HG02623 (cell line): ENCODE results near the gene GUCA1A.
"Not testable (repeated sequence)": the region's sequence is repeated elsewhere in the genome, so short reads cannot be mapped to it uniquely, and the experiment has no call there.

ENCODE experiments used
- ATAC-seq: cut with Tn5 transposase; IDR thresholded peaks from one replicate; pipeline ENCODE4 v1.9.1; 2021; ENCODE audit warnings: moderate library complexity; ENCODE audit not compliant: unreplicated experiment

Gene GUCA1A

DNA sequence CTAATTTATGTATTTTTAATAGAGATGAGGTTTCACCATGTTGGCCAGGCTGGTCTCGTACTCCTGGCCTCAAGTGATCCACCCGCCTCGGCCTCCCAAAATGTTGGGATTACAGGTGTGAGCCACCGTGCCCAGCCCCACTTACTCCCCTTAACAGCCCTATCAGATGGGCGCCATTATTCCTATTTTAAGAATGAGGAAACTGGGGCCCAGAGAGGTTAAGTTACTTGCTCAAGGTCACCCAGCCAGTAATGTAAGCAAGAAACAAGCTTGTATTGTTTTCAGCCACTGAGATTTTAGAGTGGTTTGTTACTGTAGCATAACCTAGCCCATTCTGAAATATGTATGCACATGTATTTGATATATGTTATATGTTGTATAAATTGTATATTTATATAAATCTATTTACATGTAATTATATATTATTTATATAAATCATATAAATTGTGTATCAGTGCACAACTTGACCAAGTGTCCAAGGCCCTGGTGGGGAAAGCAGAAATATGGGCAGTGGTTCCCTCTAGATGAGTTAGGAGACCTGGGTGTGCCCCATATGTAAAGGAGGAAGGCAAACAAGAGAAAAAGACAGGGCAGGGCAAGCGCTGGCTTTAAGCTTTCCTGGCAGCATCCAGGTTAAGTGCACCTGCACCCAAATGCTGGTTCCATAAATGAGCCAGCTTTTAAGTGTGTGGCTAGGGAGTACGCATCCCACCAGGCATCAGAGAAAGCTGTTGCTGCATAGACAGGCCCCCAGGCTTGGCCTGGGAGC, 1.2 kb upstream of the GUCA1A start:
- no peak for ATAC-seq

DNA sequence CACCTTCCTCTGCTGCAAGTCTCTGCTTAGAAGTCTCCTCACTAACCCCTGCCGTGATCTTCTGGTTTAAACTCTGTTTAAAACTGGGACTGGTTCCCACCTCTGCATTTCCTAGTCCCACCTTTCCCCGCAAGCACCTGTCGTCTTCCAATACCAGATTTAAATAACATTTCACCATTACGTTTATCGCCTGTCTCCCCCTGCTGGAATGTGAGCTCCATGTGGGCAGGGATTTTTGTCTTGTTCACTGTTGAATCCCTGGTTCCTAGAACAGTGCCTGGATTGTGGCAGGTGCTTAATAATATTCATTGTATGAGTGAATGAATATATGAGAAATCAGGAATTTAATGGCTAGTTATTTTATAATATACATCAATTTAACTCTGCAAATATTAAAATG, 2.7 kb downstream of the GUCA1A start:
- ATAC-seq: no peak

DNA sequence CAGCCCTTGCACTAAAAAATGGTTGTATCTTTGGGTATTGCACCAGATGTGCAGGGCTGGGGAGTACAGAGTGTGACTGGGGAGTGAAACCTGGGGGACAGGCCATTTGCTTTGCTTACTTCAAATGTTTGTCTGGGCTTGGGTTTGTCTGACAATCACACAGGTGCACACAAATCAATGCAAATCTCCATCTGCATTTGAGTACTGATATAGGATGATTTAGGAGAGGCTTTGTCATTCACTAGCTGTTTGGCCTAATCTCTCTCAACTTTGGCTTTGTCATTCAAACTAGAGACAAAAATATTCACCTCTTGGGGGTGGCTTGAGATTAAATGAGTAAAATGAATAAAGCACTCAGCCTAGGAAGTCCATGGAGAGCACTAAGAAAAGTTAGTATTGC, 3.8 kb downstream of the GUCA1A start:
- ATAC-seq: no peak

GRCh38 chr6:42177514-42178364, 4.6 kb downstream of the GUCA1A start:
- no peak for ATAC-seq

GRCh38 chr6:42179261-42179944, 6.2 kb downstream of the GUCA1A start:
- ATAC-seq: no peak

- ATAC-seq: no peak
Measured at GRCh38 chr6:42179945-42180313, 6.8 kb downstream of the GUCA1A start.

DNA sequence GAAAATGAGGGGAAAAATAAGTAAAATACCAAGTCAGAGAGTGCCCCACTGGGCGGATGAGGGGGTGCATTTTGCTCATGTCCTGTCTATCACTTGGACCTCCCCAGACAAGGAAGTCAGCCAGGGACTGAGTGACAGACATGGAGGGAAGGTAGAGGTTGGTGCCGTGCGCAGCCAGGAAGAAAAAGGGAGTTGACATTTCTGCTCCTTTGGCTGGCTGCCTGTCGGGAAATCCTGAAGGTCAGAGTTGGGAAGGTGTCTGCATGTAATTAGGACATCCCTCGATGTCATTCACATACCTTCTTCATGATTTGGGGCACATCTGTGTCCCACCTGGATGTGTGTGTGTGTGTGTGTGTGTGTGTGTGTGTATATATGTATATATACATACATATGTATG, 8.9 kb downstream of the GUCA1A start:
- ATAC-seq: no peak

DNA sequence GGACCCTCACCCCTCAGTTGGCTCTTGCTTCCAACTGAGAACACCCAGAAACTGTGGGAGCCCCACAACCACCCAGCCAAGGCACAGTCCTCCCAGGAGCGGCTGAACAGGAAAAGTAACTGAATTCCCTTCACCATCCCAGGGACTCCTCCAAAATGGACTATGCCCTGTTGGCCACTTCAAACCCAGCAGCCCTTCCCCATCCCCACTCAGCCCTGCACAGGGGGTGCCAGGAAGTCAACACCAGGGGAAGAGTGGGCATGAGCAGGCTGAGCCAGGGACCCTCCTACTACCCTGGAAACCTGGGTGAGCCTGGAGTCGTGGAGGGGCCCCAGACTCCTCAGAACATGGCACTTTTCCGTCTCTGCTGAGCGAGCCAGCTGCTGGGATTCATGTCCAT, 11.3 kb downstream of the GUCA1A start:
- ATAC-seq: no peak

- ATAC-seq: no peak
Measured at GRCh38 chr6:42185597-42185996, 12.4 kb downstream of the GUCA1A start.

- no peak for ATAC-seq
Measured at GRCh38 chr6:42188406-42188805, 15.2 kb downstream of the GUCA1A start.

DNA sequence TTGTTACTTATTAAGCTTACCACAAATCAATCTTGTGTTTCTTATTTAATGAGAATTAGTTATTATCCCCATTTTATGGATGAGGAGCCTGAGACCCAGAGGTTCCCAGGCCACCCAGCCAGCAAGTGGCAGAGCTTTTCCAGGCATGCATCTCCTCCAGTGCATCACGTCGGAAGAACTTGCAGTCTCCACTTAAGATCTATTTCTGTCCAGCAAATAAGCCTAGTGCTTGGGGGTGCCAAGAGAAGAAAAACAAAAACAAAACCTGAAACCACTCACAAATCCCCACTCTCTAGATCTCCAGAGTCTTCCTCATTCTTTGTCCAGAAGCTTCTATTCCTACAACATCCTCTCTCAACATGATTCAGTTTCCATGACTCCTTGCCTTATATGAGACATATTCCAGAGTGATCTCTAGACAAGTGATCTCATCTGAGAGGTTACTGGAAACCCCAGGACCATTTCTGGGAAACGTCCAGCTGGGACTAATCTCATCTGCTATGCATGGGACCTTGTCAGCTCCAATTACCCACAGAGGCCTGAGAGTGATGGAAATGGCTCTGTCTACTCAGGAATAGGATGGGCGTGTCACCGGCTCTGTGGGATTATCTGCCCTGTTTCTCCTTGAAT, 17.5 kb downstream of the GUCA1A start:
- ATAC-seq: no peak

GRCh38 chr6:42192385-42192784, 19.2 kb downstream of the GUCA1A start:
- ATAC-seq: not testable (repeated sequence)

GRCh38 chr6:42193491-42193894, 20.3 kb downstream of the GUCA1A start:
- no peak for ATAC-seq

DNA sequence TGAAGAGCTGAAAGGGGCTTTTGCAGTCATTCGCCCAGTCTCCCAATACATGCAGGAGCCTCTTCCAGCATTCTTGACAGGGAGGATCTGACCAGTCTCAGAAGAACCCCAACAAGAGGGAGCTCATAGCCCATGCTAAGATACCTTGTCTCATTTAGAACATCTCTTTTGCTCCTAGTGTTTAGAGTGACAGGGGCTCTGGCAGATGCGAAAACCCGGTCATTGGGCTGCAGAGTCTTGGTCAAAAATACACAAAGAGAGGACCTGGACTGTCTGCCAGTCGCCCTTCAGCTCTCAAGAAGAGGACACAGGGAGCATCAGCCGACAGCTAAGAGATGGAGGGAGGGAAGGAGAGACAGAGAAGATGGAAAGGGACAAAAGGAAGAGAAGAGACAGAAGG, 20.9 kb downstream of the GUCA1A start:
- no peak for ATAC-seq

DNA sequence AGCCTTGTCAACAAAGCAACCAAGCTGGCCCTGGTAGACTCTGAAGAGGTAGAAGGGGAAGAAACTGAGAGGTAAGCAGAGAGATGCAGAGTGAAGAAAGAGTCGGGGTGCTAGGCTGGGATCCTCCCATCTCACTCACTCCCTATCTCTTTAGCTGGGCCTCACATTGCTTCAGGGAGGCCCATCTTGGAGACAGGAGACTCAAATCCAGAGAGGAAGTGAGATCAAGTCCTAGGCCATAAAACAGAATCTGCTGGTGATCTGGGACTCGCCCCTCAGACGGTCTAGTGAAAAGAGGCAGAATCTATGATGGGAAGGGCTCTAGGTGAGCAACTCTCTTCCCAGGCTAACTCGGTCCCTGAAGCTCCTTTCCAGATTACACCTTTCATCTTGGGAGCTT, 22.3 kb downstream of the GUCA1A start:
- ATAC-seq: no peak

DNA sequence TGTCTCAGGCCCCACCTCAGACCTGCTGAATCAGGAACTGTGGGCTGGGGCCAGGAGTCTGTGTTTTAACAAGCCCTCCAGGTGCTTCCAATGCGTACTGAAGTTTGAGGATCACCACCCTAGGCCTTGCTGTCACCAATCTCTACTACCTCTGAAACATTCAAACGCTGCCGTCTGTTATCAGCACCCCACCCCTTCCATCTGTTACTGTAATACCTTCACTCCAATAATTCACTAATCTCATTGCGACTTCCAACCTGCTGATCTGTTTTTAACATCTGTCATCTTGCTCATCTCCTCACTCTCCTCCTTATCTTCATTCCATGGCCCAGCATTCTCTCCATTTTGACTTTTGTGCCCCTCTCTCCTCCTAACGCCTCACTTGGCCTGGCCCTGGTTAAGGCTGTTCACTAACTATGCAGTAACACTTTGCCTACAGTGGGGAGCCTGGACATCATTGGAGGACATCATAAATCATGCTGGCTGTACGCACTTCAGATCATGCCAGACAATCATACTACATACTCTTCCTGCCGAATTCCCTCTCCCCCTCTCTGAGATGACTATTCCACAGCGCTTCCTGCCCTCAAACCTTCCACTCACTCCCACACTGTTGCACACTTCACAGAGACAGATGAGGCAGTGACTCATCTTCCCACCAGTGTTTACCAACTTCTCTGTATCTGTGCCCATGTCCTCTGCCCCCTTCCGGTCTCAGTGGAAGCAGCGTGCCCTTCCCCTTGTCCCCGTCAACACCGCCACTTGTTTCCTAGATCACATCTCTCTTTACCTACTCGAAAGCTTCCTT, 24.6 kb downstream of the GUCA1A start:
- ATAC-seq: no peak

DNA sequence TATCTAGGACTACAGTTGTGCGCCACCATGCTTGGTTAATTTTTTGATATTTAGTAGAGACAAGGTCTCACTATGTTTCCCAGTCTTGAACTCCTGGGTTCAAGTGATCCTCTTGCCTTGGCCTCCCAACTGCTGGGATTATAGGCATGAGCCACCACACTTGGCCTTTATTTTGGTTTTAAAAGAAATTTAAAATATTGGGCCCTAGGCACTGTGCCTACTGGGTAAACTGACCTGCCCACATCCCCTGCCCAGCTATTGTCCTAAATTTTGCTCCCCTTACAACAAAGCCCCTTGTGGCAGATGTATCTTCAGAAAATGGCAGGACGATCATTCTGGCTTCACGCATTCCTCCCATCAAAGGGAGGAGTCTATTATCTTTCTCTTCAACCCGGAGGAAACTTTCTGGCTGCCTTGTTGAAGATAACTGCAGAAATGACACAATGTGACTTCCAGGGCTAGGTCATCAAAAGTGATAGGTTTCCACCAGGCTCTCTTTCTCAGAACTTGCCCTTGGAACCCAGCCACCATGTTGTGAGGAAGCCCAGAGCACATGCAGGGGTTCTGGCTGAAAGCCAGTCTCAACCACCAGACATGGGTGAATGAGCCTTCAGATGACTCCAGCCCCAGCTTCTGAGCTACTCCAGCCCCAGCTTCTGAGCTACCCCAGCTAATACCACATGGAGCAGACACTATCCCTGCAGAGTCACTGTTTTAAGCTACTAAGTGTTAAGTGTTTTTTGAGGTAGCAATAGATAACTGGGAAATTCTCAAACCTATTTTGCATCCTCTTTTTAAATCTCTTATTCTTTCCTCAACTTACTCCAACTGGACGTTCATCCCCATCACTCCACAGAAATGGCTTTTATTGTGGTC, 26.2 kb downstream of the GUCA1A start:
- no peak for ATAC-seq

DNA sequence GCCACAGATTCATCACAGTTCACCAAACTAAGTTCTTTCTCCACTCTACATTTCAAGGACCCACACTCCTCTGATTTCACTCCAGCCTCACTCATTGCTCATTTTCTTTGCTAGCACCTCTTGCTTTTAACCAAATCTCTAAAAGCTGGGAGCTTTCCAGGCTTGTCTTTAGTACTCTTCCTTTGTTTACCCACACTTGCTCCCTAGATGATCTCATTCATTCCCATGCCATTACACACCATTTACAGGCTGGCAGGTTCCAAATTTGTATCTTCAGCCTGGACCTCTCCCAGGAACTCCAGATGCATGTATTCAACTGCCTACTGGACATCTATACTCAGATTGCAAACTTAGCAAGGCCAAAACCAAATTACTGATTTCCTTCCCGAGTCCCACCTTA, 26.9 kb downstream of the GUCA1A start:
- no peak for ATAC-seq

DNA sequence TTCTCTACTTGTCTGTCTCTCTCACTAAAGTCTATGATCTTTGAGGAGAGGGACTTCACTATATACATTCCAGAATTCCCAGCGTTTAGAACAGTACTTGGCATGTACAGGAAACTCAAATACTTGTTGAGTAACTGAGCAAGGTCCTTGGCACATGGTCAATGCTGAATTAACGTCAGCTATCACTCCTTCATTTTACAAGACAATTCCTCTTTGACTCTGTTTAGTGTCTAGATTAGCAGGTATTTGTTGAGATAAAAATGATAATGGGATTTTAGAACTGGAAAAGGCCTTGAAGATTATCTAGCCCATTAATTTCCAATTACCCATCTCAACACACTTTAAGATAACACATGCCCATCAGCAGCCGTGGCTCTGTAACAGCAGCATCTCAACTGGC, 28.2 kb downstream of the GUCA1A start:
- ATAC-seq: no peak
